ENCODE data around the gene CTSZ. TPM values are rescaled to one million over a fixed set of nuclear protein-coding genes. Genes with fewer than 3 reads are reported as not detected.
A peak's percentile ranks its signal among the peaks of the same experiment; 100 is the strongest.

CTSZ gene
- total RNA-seq, 1 donor, result 223 TPM

DNA sequence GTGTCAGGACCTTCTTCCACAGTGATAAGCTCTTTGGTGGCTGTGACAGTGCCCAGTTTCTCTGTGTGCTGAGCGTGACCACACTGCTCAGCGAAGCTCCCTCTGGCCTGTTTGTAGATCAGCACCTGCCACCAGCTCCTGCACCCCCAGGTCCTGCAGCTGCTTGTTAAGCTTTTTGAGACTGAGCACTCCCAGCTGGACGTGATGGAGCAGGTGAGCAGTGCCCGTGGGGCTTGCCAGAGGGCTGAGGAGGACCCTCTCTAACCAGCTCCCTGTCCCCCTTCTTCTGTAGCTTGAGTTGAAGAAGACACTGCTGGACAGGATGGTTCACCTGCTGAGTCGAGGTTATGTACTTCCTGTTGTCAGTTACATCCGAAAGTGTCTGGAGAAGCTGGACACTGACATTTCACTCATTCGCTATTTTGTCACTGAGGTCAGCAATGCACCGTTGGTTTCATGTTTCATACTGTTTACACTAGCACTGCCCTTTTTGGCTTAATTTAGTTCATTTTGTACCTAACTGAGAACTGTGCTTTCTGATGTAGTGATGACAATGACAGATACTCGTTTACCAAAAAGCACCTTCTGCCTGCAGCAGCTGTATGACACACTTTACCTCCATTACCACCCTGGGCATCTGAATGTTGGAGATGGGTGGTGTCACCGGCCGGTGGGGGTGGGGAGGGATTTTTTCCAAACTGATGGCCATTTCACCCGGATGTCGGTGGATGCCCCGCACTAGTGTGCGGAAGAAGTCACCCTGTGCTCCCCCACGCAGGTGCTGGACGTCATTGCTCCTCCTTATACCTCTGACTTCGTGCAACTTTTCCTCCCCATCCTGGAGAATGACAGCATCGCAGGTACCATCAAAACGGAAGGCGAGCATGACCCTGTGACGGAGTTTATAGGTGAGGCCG lies 13.5 kb downstream of the CTSZ start:
- H2AFZ ChIP-seq (ENCODE audit: low read length), result no peak overlapping the region
- H3K36me3 ChIP-seq (ENCODE audit: insufficient read depth, low read length), result peaks cover 91% of the 10 kb centered on the region
- H3K27ac ChIP-seq (ENCODE audit: low read depth, low read length), result no peak overlapping the region
- H3K79me2 ChIP-seq (ENCODE audit: insufficient read depth, low read length), result no peaks in the 10 kb centered on the region
- DNase-seq (ENCODE audit: insufficient read length, low spot score, missing footprints), result peak; percentile 78
- H3K4me2 ChIP-seq (ENCODE audit: insufficient read depth, low read length), result no peak overlapping the region
- H3K27me3 ChIP-seq (ENCODE audit: insufficient read depth, low read length), result no peaks in the 10 kb centered on the region
- no peak overlapping the region for H3K4me3 ChIP-seq (ENCODE audit: insufficient read depth, low read length)
- TF ChIP-seq, protein P1, sequence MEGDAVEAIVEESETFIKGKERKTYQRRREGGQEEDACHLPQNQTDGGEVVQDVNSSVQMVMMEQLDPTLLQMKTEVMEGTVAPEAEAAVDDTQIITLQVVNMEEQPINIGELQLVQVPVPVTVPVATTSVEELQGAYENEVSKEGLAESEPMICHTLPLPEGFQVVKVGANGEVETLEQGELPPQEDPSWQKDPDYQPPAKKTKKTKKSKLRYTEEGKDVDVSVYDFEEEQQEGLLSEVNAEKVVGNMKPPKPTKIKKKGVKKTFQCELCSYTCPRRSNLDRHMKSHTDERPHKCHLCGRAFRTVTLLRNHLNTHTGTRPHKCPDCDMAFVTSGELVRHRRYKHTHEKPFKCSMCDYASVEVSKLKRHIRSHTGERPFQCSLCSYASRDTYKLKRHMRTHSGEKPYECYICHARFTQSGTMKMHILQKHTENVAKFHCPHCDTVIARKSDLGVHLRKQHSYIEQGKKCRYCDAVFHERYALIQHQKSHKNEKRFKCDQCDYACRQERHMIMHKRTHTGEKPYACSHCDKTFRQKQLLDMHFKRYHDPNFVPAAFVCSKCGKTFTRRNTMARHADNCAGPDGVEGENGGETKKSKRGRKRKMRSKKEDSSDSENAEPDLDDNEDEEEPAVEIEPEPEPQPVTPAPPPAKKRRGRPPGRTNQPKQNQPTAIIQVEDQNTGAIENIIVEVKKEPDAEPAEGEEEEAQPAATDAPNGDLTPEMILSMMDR (IDR thresholded peaks at IDR 0.05; ENCODE audit: extremely low read depth, low read depth, low read length), result no peak
- no peaks in the 10 kb centered on the region for H3K9me3 ChIP-seq (ENCODE audit: low read depth, low read length)
- peaks cover 16% of the 10 kb centered on the region for H4K20me1 ChIP-seq (ENCODE audit: insufficient read depth, low read length)
- H3K4me1 ChIP-seq (ENCODE audit: insufficient read depth, low read length), result no peaks in the 10 kb centered on the region

DNA sequence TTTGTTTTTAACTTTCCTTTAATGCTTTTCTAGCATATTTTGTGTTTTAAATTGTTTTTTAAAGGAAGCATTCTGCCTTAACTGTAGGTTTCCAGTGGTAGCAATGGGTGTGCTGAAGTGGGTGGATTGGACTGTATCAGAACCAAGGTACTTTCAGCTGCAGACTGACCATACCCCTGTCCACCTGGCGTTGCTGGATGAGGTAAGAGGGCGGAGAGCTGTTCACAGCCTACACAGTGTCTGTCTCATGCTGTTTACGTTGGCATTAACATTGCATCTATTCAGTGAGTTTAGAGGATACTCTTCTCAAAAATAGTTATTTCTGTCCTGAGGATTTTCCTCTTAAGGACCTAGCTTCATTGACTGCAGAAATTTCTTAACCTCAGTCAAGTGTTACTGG lies 14.1 kb downstream of the CTSZ start:
- Histone ChIP-seq H3K27me3 (ENCODE audit: insufficient read depth, low read length) (no peaks in the 10 kb centered on the region), H3K79me2 (ENCODE audit: insufficient read depth, low read length) (no peaks in the 10 kb centered on the region), H4K20me1 (ENCODE audit: insufficient read depth, low read length) (peaks cover 16% of the 10 kb centered on the region), H3K36me3 (ENCODE audit: insufficient read depth, low read length) (peaks cover 91% of the 10 kb centered on the region), H3K4me2 (ENCODE audit: insufficient read depth, low read length) (no peak overlapping the region), H3K4me1 (ENCODE audit: insufficient read depth, low read length) (no peaks in the 10 kb centered on the region), H2AFZ (ENCODE audit: low read length) (no peak overlapping the region), H3K9me3 (ENCODE audit: low read depth, low read length) (no peaks in the 10 kb centered on the region), H3K27ac (ENCODE audit: low read depth, low read length) (no peak overlapping the region), H3K4me3 (ENCODE audit: insufficient read depth, low read length) (no peak overlapping the region)
- TF ChIP-seq, protein P1 (IDR thresholded peaks at IDR 0.05; ENCODE audit: extremely low read depth, low read depth, low read length), result no peak
- DNase-seq (ENCODE audit: insufficient read length, low spot score, missing footprints), result peak; percentile 80

DNA sequence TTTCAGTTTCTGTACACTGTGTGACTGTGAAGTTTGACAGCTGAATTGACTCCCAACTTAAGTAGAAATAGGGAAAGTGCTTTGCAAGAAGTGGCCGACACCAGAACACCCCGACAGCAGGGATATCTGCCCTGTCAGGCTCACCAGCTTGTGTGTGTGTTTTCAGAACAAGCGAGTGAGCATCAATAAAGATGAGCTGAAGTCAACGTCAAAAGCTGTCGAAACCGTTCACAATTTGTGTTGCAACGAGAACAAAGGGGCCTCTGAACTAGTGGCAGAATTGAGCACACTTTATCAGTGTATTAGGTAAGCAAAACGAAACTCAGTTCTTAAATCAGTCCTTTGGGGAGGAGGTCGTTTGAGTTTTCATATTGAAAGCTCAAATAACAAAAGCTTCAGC lies 15.3 kb downstream of the CTSZ start:
- no peak overlapping the region for H3K27ac ChIP-seq (ENCODE audit: low read depth, low read length)
- no peaks in the 10 kb centered on the region for H3K9me3 ChIP-seq (ENCODE audit: low read depth, low read length)

More for the DNA sequence above, 15.3 kb downstream of the CTSZ start:
- H3K36me3 ChIP-seq (ENCODE audit: insufficient read depth, low read length), result peaks cover 91% of the 10 kb centered on the region
- no peak overlapping the region for H2AFZ ChIP-seq (ENCODE audit: low read length)
- peaks cover 19% of the 10 kb centered on the region for H4K20me1 ChIP-seq (ENCODE audit: insufficient read depth, low read length)
- no peak overlapping the region for H3K4me3 ChIP-seq (ENCODE audit: insufficient read depth, low read length)
- TF ChIP-seq, protein P1 (IDR thresholded peaks at IDR 0.05; ENCODE audit: extremely low read depth, low read depth, low read length), result no peak
- H3K4me2 ChIP-seq (ENCODE audit: insufficient read depth, low read length), result no peak overlapping the region
- H3K4me1 ChIP-seq (ENCODE audit: insufficient read depth, low read length), result no peaks in the 10 kb centered on the region
- H3K79me2 ChIP-seq (ENCODE audit: insufficient read depth, low read length), result peaks cover 5% of the 10 kb centered on the region
- H3K27me3 ChIP-seq (ENCODE audit: insufficient read depth, low read length), result no peaks in the 10 kb centered on the region
- DNase-seq (ENCODE audit: insufficient read length, low spot score, missing footprints), result no peak

All from osteoblast (primary cell).